NCI-H446 (cell line): ENCODE results near the gene PTER.

Experiments
- DNase-seq, 2 experiments: peaks; one replicate each; lab custom pipeline; 2025; lab: John Stamatoyannopoulos, UW

PTER gene

DNA sequence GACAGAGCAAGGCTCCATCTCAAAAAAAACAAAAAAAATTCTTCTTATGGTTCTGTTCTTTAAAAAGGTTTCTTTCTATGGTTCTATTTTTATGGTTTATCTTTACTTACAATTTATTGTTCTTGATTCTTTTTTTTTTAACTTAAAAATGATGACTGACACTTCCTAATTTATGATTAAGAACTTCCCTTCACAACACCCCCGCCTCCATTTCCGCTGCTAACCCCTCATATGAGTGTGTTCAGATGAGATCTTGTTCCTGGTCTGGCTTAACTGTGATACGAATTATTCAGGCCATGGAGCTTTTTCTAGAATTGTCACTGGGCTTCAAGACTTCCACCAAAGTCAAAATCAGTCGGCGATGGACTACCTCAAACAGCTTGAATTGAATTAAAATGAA is 33.9 kb downstream of the PTER start:
- DNase-seq = no peak

DNA sequence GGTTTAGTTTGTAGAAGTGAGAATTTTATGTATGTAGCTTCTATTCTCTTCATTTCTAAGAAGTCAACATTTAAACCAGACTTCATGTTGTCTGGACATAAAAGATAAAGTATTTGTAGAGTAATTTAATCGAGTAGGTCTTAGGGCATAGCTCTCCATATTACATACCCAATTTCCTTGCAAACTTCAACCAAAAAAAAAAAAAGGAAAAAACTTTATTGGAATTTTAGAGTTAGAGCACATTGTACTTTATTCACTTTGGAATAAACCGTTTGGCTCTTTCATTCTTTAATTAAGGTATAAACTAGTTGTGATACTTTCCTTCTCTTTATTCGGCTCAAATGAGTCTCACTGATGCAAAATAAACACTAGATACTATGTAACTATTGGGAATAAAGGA is 36.0 kb downstream of the PTER start:
- no peak for DNase-seq

DNA sequence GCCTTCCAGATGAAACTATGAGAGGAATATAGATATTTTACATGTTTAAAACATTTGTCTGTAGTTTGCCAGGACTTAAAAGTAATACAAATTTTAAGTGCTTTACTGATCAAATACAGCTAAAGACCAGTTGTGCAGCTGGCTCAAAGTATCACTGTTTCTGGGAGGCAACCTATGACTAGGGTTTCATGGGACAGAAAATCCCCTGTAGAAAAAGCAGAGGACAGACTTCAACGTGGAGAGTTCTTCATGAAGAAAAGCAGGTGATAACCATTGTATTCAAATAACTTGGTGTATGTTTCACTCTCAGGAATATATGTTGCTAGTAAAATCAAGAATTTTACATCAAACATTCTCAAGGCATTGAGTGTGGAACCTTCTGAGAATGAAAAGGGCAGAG is 40.9 kb downstream of the PTER start:
- DNase-seq = no peak

DNA sequence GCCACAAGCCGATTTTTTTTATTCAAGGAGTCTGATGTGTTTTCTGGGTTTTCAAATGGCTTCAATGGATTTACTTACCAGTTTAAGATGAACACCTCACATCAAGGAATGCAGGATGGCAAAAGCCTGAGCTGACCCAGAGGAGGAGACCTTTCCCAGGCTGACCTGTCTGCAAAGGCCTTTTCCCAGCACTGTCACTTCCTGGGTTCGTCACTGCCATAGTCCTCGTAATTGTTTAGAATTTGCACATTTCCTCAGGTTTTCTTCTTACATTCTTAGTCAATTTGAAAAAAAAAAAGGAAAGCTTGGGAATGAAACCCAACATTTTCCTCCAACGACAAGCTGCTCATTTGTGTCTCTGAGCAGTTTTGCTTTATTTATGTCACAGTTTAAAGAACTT is 42.0 kb downstream of the PTER start:
- no peak for DNase-seq

DNA sequence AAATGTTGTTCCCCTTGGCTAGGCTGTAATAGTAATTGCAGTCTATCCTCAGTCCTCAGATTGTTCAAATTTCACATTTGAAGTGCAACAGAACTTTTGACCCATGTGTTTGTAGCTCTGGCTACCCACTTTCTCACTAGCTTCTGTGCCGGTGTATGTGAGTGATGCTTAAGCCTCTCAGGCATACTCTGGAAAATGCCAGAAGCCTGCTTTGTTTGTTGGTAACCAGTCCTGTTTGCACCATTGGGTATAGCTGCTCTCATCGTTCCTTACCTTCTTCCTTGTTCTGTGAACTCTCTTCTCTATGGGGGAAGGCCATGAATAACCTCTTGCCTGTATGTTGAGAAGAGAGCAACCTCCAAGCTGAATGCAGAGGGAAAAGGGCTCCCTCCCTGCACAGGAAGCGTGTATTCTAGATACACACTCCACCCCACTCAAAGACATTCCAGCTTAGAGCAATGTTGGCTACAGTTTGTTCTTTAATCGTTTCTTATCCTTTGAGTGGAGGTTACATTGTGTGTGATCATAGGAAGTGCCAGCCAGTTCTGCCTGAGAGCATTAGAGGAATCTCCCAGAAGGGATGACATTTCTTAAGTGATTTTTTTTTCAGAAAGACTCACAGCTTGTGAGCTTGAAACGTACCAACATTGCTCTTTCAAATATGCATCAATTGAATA is 44.4 kb downstream of the PTER start:
- DNase-seq = no peak

DNA sequence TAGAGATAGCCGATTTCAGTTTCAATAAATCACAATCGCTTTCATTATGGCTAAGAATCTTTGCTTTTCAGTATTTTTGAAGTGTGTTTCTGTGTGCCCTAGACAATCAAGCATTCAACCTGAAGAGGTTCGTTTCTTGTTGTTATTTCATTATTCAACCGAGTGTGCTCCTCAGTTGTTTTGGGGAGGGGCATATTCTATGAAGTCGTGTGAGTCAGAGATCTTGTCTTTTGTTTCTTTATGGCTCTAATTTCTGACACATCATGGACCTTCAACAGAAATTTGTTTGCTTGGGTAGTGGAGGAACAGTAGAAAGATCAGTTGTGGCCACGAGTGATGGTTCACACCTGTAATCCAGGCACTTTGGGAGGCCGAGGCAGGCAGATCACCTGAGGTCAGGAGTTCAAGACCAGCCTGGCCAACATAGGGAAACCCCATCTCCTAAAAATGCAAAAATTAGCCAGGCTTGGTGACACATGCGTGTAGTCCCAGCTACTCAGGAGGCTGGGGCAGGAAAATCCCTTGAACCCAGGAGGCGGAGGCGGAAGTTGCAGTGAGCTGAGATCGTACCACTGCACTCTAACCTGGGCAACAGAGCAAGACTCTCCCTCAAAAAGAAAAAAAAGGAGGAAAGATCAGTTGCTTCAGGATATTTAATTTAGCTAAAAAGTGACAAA is 46.6 kb downstream of the PTER start:
- DNase-seq = no peak

DNA sequence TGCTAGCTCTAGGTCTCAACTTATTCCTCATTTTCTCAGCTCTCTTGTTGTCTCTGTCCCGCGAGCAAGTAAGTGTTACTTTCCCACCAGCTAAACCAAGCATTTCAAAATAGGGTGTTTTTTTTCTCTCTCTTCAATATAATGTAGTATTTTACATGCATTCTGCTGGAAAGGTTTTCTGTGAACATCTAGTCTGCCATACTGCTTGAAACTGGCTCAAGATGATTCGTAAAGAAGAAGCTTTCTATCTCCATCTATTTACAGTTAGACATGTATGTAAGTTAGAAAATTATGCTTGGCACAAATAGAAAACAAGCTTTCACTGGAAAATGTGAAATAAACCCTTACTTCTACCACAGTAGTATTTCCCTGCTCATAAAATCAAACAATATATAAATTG is 53.7 kb downstream of the PTER start:
- DNase-seq = no peak

DNA sequence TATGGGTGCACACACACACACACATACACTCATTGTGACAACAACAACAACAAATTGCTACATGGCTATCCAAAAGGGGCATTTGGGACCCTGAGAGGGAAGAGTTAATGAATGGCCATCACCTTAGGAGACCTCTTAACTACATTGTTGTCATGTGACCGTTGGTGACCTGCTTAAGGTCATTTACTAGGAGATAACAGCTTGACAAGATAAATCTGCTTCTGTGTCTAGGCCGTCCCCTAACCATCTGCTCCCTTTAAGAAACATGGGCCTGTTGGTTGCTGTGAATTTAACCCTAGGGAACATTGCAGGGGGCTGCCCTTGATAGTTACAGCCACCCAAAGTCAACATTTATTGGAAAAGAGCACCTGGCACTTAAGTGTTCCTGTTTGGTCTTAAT is 55.1 kb downstream of the PTER start:
- DNase-seq = no peak

DNA sequence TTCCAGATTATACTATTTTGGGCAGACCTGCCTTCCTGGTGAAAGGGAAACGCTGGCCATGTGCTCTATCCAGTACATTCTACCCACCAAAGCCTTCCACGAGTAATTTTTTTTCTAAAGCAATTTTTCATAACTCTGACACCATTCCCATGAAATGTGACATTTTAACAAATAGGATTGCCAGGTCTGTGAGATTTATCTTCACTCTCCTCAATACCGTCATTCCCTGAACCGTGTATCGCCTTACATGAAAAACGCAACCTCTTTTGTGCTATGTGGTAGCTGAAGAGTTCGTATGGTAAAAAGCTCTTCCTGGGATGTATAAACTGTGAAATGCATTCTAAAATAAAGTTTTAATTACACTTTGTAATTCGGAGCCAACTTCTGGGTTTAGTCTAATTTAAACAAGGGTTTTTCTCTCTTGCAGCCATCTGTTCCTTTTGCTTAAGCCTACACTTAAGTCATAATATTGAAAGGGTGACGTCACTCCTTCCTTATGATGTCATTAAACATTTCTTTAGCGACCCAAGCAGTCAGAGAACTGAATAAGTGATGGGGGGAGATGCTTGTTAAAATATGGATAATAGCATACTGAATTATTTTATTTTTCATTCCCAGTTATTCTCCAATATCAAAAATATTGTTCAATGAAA is 57.2 kb downstream of the PTER start:
- DNase-seq = no peak

DNA sequence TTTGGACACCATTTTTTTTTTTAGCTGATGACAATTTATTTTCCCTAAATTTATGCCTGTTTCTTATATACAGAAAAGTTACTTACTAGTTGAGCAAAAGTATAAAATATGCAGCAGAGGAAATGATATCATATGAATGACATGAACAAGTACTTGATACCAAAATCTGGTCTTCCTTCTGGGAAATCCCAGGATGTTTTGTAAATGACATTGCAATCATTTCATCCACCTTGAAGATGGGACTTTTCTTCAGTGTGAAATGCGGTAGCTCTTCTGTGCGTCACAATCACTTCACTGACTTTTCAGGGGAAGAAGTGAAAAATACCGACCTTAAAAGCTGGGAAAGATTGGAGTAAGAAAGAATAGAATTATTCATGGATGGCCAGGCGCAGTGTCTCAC is 61.1 kb downstream of the PTER start:
- no peak for DNase-seq

DNA sequence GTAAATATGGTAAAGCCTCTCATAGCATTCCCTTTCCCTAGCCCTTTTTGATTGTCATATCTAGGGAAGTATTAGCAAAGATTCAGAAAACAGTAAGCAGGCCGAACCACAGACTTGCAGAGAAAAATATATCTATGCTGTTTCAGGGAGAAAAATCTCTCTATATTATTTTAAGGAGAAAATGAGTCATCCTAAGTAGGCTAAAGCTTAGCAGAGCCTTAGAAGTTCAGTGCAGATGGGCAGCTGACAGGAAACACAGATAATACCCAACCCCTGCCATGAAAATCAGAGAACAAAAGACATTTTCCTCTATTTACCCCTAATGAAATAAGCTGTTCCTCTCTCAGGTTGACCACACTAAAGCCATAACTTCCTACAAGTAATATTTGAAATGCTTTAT is 68.4 kb downstream of the PTER start:
- no peak for DNase-seq

DNA sequence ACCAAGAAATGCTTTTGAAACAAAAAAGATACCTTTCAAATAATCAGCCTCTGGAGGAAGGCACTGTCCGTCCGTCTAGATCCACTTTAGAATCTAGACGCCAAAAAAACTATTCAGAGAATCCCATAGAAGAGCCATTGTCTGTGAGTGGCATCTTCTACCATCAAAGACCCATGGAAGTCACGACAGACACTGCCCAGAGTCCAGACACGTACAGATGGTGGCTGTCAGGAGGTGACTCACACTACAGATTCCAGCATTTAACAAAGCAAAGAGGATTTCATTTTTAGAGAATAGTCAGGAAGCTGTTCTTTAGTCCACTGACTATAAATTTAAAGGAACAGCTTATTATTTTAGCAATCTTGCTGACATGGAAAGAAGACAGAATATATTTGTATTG is 73.2 kb downstream of the PTER start:
- no peak for DNase-seq

DNA sequence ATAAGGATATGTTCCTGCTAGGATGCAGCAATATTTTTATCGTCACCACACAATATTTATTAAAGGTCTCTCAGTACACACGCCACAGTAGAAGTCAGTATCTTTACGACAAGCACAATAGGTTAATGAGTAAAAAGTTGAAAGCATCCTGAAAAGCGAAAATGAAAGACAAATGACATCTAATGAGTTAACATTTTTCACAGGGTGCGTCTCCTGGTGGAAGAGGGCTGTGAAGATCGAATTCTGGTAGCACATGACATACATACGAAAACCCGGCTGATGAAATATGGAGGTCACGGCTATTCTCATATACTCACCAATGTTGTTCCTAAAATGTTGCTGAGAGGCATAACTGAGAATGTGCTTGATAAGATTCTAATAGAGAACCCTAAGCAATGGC is 74.0 kb downstream of the PTER start:
- DNase-seq = no peak

DNA sequence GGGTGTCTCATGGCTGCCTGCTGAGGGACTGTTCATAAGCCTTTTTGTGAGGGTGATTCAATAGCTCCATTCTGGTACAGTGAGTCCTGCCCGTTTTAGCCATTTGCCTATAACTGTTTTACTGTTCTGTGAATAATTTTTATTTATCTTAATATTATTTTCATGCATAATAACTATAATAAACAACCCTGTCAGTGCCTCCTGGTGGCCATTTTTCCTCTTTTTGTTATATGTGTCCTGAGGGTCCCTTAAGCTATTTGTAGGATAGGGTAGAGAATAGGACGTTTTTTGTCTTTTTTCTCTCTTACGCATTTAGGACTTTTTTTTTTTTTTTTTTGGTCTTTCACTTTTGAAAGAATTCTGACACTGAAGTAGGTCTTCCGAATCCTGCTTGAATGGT is 82.0 kb downstream of the PTER start:
- DNase-seq = no peak

DNA sequence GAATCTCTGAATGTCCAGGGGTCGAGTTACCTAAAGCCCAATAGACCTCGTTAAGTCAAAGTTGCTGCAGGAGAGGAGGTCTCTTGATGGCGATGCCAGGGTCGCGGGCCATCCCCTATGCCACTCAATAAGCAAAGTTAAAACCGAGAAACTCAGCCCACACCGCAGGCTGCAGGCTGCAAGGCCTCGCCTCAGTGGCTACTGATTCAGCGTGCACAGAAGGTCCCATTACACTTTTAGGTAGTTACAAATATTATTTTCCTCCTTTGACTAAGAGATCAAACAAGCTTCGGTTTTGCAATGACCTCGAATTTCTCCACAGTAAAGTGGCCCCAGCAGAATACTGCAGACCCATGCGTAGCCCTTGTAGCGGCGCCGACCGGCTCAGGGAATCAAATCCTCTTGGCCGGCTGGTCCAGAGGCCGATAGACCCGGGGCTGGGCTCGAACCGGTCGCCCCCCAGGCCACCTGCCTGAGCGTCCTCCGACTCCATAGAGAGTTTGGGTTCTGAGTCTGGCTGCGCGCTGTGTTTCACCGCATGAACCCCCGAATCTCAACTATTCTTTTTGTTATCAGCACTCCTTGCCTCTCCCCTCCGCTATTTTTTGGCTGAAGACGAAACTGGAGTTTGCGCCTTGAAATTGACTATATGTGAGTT is 82.6 kb downstream of the PTER start:
- no peak for DNase-seq

DNA sequence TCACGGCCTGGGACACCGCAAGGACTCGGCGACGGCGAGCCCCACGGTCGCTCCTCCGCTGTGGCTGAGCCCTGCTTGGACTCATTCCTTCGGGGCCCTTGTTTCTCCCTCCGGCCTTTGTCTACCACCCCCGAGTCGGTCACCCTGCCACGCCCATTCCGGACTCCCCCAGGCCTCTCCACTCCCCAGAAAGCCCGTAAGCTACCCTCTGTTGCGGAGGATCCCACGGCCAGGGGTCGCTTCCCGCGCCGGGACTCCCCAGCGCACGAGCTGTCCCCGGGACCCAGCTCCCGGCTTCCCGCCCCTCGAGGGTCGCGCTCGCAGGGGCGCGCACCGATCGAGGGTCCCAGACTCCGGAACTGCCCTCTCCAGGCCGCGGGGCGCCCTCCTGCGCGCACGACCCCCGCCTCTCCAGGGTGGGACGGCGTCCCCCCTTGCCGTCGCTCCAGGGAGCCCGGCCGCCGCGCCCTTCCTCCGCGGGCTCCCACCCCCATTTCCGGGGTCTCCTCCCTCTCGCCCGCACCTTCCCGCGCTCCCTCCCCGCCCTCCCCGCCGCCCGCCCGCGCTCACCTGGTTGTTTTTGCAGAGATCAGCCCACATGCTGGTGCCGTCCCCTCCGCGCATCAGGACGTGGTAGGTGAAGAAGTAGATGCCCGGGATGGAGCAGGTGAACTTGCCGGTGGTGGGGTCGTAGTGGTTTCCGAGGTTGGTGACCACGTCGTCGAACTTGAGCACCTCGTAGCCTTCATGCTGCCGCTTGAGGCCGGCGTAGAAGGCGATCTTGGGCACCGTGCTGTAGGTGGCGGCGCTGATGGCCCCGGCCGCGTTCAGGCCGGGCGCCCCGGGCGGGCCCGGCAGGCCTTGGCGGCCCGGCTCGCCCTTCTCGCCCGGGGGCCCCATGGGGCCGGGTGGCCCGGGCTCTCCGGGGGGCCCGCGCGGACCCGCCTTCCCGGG is 83.4 kb downstream of the PTER start:
- no peak for DNase-seq

DNA sequence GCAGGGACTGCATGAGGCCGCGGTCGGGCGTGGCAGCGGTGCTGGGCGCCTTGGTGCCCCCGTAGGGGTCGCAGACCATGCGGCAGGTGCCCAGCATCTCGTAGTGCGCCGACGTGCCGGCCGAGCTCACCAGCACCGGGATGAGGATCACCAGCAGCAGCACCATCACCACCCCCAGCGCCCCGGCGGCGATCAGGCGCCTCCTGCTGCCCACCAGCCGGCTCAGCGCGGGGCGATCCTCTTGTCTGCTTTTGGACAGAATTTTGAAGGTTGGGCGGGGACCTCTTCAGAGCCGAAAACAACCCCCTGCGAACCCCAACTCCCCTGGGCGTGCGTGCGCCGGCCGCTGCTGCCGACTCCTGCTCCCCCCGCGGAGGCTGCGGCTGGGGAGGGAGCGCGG is 84.1 kb downstream of the PTER start:
- no peak for DNase-seq

DNA sequence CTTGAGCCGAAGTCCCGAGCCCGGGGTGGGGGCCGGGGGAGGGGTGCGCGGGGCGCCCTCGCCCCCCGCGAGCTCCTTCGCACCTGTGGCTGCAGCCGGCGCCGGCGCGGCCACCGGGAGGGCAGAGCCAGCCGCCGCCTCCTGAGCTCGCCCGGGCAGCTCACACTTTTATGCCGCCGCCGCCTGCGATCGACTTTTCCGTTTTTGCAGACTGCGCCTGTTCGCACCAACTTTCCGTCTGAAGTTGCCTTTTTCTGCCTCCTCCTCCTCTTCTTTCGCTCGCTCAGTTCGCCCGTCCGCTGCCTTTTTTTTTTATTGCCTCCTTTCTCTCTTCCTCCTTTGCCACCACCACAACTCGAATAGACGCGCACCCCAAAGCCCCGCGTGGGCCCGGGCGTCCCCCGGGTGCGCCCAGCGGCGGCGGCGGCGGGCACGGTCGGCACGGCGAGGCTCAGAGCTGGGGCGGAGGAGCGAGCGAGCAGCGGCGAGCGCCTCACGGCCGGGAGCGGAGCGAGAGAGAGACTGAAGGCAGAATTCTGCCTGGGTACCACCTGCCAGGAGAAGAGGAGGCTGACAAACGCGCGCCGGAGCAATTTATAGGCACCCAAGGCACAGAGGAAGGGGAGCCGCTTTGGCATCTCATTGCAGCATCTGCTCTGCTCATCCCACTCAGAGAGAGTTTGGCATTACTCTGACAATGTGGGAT is 84.7 kb downstream of the PTER start, which contains the start of gene C1QL3:
Gene C1QL3, minus strand, starts transcription at position 569 of the 706 bp plus-strand sequence. CDS start 814 bp downstream, outside the sequence.
- DNase-seq = no peak

DNA sequence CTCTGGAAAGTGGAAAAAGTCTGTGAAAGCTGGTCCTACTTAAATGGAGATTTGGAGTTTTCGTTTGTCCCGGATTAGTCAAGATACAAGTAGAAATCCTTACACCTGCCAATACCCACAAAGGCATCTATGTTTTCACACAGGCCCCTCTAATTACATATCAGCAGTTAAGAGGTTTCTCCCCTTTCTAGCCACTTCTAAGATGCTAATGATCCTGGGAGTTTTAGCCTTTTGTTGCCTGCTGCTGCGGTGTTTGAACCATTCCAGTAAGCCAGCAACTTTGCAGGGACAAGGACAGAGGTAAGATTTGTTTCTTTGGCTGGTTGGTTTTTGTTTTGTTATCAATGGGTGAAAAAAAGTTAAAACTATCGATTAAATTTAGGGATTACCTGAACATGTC is 90.6 kb downstream of the PTER start:
- no peak for DNase-seq

DNA sequence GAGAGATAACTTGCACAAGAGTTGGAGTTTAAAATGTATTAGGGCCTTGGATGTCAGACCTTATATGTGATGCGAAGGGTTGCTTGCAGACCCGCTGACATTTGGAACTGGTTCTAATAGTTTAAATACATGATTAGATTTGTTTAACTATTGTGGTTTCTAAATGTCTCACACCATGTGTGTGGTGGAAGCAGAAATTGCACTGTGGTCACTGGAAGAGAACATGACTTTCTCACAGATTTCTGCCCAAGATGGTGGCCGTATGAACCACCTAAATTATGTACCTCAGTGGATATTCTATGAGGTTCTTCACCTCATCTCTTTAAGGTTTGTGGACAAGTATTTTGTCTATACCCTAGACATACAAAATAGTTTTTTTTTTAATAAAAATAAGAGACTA is 93.0 kb downstream of the PTER start:
- no peak for DNase-seq

DNA sequence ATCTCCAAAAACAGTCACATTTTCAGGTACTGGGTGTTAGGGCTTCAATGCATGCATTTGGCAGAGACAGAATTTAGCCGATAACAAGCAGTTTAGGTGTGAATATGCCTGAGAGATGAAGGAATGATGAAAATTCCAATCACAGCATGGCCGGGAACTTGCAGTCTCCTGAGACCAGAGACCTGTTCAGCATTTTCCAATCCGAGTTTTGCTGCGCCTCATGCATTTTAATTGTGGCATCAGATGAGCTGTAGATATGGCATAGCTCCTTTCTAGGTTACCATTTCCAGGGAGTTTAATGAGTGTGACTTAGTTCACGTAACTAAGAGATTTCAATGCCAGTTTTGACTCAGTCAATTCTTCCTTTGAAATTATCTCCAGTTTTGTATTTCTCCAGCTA is 99.3 kb downstream of the PTER start:
- DNase-seq = no peak
